ENCODE results near the gene PRKD2. TPM values are rescaled to one million over a fixed set of nuclear protein-coding genes. Genes with fewer than 3 reads are reported as not detected.

The PRKD2 gene
- polyA plus RNA-seq, 3 donors = 40.0 to 50.9 (median 41.6) TPM

GRCh38 chr19:46692918-46693722 is 23.8 kb downstream of the PRKD2 start:
- no peak for DNase-seq (ENCODE audit: extremely low read depth in 1 of 11, low read depth in 9 of 11, low spot score in 4 of 11)

GRCh38 chr19:46691948-46692347 is 25.0 kb downstream of the PRKD2 start:
- DNase-seq (ENCODE audit: extremely low read depth in 1 of 11, low read depth in 9 of 11, low spot score in 4 of 11) = no peak

- DNase-seq (ENCODE audit: extremely low read depth in 1 of 11, low read depth in 9 of 11, low spot score in 4 of 11) = no peak
Measured at GRCh38 chr19:46691104-46691503, 25.8 kb downstream of the PRKD2 start.

GRCh38 chr19:46689358-46689757 is 27.6 kb downstream of the PRKD2 start:
- DNase-seq (ENCODE audit: extremely low read depth in 1 of 11, low read depth in 9 of 11, low spot score in 4 of 11) = no peak

- no peak for DNase-seq (ENCODE audit: extremely low read depth in 1 of 11, low read depth in 9 of 11, low spot score in 4 of 11)
Measured at GRCh38 chr19:46687438-46688145, 29.3 kb downstream of the PRKD2 start.

- no peak for DNase-seq (ENCODE audit: extremely low read depth in 1 of 11, low read depth in 9 of 11, low spot score in 4 of 11)
Measured at GRCh38 chr19:46685189-46685588, 31.7 kb downstream of the PRKD2 start.

- DNase-seq (ENCODE audit: extremely low read depth in 1 of 11, low read depth in 9 of 11, low spot score in 4 of 11) = no peak
Measured at GRCh38 chr19:46678110-46678732, 38.7 kb downstream of the PRKD2 start.

- DNase-seq (ENCODE audit: extremely low read depth in 1 of 11, low read depth in 9 of 11, low spot score in 4 of 11) = peak in 1 of 11 donors; percentile 7
Measured at GRCh38 chr19:46674416-46675178, 42.3 kb downstream of the PRKD2 start.

GRCh38 chr19:46670813-46671212 is 46.1 kb downstream of the PRKD2 start:
- DNase-seq (ENCODE audit: extremely low read depth in 1 of 11, low read depth in 9 of 11, low spot score in 4 of 11) = no peak

GRCh38 chr19:46668662-46669061 is 48.3 kb downstream of the PRKD2 start:
- no peak for DNase-seq (ENCODE audit: extremely low read depth in 1 of 11, low read depth in 9 of 11, low spot score in 4 of 11)

- no peak for DNase-seq (ENCODE audit: extremely low read depth in 1 of 11, low read depth in 9 of 11, low spot score in 4 of 11)
Measured at GRCh38 chr19:46665072-46665471, 51.8 kb downstream of the PRKD2 start.

GRCh38 chr19:46661735-46662592 is 55.0 kb downstream of the PRKD2 start:
- peak; percentile 56 to 83 (median 73) for DNase-seq (ENCODE audit: extremely low read depth in 1 of 11, low read depth in 9 of 11, low spot score in 4 of 11)

- DNase-seq (ENCODE audit: extremely low read depth in 1 of 11, low read depth in 9 of 11, low spot score in 4 of 11) = peak; percentile 98 to 100 (median 100)
Measured at GRCh38 chr19:46661020-46661731, 55.7 kb downstream of the PRKD2 start, which contains the start of gene DACT3. TSS of gene DACT3 (minus strand) at chr19:46661182. CDS start at chr19:46661064, 118 bp downstream.

GRCh38 chr19:46660551-46661019 is 56.3 kb downstream of the PRKD2 start:
- DNase-seq (ENCODE audit: extremely low read depth in 1 of 11, low read depth in 9 of 11, low spot score in 4 of 11) = peak in 2 of 11 donors; percentile 31 to 33

- DNase-seq (ENCODE audit: extremely low read depth in 1 of 11, low read depth in 9 of 11, low spot score in 4 of 11) = peak in 10 of 11 donors; percentile 45 to 69 (median 60)
Measured at GRCh38 chr19:46660008-46660517, 56.9 kb downstream of the PRKD2 start.

- peak in 8 of 11 donors; percentile 32 to 65 (median 57) for DNase-seq (ENCODE audit: extremely low read depth in 1 of 11, low read depth in 9 of 11, low spot score in 4 of 11)
Measured at GRCh38 chr19:46659151-46660007, 57.5 kb downstream of the PRKD2 start.
